Prostate gland (tissue), 2 donors: ENCODE data around the gene ICOS. TPM values are rescaled to one million over a fixed set of nuclear protein-coding genes. Genes with fewer than 3 reads are reported as not detected.
"Not testable (repeated sequence)": the region's sequence is repeated elsewhere in the genome, so short reads cannot be mapped to it uniquely, and the experiment has no call there.

Source experiments
- DNase-seq: peaks from one replicate; pipeline ENCODE4 v3.0.0-alpha.2; 2019; ENCODE audit warnings: low spot score
- H3K27ac ChIP-seq, 2 donors: fragments of 200-600 bp; sonication (generic); 2 replicates each; pipeline ENCODE4 v1.5.1; 2017 to 2019
- H3K27me3 ChIP-seq: fragments of 200-600 bp; sonication (generic); replicated peaks from 2 replicates; pipeline ENCODE4 v1.5.1; 2019; ENCODE audit not compliant: insufficient read depth
- H3K36me3 ChIP-seq, 2 donors: fragments of 200-600 bp; sonication (generic); 1 replicate in 1 of 2; 2 replicates in 1 of 2; pipeline versions ENCODE4 v1.5.1 to v1.8.1; 2017 to 2019
- H3K4me1 ChIP-seq: fragments of 200-600 bp; sonication (generic); replicated peaks from 2 replicates; pipeline ENCODE4 v1.5.1; 2019
- H3K4me3 ChIP-seq, 2 donors: fragments of 200-600 bp; sonication (generic); 2 replicates each; pipeline ENCODE4 v1.5.1; 2017 to 2019
- H3K9me3 ChIP-seq: fragments of 200-600 bp; sonication (generic); 2 replicates; pipeline ENCODE4 v1.5.1; 2017
- POLR2A ChIP-seq: fragments of 450-650 bp; IDR thresholded peaks from one replicate; pipeline ENCODE4 v1.6.1; 2016; ENCODE audit warnings: antibody characterized with exemption, mild to moderate bottlenecking
- POLR2AphosphoS5 ChIP-seq: sonication (generic); formaldehyde crosslinking; IDR thresholded peaks from one replicate; pipeline ENCODE4 v1.6.1; 2017; ENCODE audit warnings: antibody characterized with exemption
- WGBS: methylation state at CpG from one replicate; pipeline ENCODE4 v1.1.5; 2018; 5-methylcytosine and 5-hydroxymethylcytosine counted together
- intact Hi-C: fragments of 100-400 bp; cut with DNase I; formaldehyde crosslinking; loops from one replicate; pipeline ENCODE4 v1.14.2; 2022
- total RNA-seq, 2 donors: library from RNA; depleted of rRNA; stranded (reverse); fragments of >200 nt; gene quantifications; one replicate each; pipeline ENCODE4 v1.1.0, GENCODE V29; 2016
- TF ChIP-seq, protein P1 (sequence below), 4 experiments: fragments of 200-600 bp in 2 of 4; fragments of 450-650 bp in 2 of 4; sonication (generic) in 2 of 4; IDR thresholded peaks; 1 replicate in 3 of 4; 2 replicates in 1 of 4; pipeline ENCODE4 v1.5.1; 2016 to 2019; ENCODE audit warnings: antibody characterized with exemption in 4 of 4, mild to moderate bottlenecking in 2 of 4, moderate library complexity in 2 of 4

The ICOS gene
- total RNA-seq, 2 donors from 2014 or later = 0.09 TPM; not detected in 1

DNA sequence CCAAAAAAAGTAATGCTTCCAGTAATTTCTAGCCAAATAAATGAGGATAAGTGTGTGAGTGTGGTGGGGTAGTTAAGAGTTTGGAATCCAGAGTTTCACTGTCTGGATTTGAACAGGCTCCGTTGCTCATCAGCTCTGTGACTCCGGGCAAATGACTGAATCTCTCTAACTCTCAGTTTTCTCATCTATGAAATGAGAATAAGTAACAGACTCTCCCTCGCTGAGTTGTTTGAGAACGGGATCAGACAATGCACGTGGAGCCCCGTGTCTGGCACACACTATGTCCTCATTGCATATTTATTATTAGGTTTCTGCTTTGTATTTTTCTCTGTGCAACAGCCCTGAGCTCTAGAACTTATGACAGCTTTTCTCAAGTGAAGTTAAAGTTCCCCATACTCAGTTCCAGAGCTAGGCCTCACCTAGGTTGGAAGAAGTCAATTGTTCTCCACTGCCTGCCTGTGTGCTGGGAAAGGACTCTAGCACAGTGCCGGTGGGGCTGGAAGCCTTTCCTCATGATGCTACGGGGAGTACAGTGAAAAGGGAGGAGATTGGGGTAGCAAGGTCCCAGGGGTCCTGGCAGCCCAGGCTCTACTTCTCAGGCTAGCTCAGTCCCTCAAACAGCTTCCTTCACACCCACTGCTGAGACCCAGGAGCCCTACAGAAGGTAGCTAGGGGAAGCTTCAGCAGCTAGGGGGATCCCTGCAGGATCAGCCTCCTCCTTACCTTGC, 1.7 kb upstream of the ICOS start:
- no peak for DNase-seq
- Histone ChIP-seq H3K36me3 (no peaks in the 10 kb centered on the region), H3K4me3 (no peak overlapping the region), H3K9me3 (no peaks in the 10 kb centered on the region), H3K27me3 (no peaks in the 10 kb centered on the region), H3K4me1 (no peaks in the 10 kb centered on the region), H3K27ac (no peak overlapping the region)
- intact Hi-C loops = no loop called here
- WGBS = 86% methylated on average over 8 of the region's 8 CpGs
- TF ChIP-seq, protein P1, sequence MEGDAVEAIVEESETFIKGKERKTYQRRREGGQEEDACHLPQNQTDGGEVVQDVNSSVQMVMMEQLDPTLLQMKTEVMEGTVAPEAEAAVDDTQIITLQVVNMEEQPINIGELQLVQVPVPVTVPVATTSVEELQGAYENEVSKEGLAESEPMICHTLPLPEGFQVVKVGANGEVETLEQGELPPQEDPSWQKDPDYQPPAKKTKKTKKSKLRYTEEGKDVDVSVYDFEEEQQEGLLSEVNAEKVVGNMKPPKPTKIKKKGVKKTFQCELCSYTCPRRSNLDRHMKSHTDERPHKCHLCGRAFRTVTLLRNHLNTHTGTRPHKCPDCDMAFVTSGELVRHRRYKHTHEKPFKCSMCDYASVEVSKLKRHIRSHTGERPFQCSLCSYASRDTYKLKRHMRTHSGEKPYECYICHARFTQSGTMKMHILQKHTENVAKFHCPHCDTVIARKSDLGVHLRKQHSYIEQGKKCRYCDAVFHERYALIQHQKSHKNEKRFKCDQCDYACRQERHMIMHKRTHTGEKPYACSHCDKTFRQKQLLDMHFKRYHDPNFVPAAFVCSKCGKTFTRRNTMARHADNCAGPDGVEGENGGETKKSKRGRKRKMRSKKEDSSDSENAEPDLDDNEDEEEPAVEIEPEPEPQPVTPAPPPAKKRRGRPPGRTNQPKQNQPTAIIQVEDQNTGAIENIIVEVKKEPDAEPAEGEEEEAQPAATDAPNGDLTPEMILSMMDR (IDR thresholded peaks at IDR 0.05) = no peak
- TF ChIP-seq POLR2AphosphoS5 = no peak
- no peak for TF ChIP-seq POLR2A

DNA sequence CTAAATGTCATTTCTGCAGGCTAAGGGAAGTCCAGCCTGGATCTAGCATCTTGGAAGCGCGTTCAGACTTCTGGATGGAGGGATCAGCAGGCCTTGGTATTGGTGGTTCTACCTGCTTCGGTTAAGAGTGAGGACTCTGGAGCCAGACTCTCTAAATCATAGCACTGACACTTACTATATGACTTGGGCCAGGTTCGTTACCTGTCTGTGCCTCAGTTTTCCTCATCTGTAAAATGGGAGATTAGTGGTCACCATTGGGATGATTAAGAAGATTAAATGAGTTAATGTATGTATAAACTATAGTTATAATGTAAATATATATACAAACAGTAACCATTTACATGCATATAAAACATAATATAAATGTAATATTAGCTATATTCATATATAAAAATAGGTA, 995 bp upstream of the ICOS start:
- Histone ChIP-seq H3K36me3 (no peaks in the 10 kb centered on the region), H3K27ac (no peak overlapping the region), H3K9me3 (no peaks in the 10 kb centered on the region), H3K27me3 (no peaks in the 10 kb centered on the region), H3K4me1 (no peaks in the 10 kb centered on the region), H3K4me3 (no peak overlapping the region)
- no peak for DNase-seq
- no peak for TF ChIP-seq POLR2A
- TF ChIP-seq POLR2AphosphoS5 = no peak
- TF ChIP-seq, protein P1 (IDR thresholded peaks at IDR 0.05) = no peak
- over 99% methylated on average over 4 of the region's 4 CpGs for WGBS
- intact Hi-C loops = no loop called here

DNA sequence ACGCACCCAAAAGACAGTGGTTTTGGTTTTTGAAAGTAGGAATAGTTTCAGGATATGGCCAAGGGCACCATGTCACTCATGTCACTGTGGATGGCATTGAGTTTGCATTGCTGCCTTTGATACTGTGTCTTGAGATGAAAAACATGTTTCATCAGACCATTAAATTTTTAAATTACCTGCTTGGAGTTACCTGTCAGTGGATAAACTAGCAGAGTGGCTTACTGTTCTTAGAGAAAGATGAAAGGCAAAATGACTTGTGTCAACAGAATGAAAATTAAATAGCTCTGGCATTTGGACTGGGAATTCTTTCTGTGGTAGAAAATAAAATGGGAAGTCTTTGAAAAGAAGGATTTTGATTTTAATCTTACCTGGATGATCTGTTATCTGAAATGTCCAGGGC, 386 bp downstream of the ICOS start:
- TF ChIP-seq POLR2A (no peak), POLR2AphosphoS5 (no peak)
- TF ChIP-seq, protein P1 (IDR thresholded peaks at IDR 0.05) = no peak
- H3K9me3 ChIP-seq = no peaks in the 10 kb centered on the region
- 60% methylated on average over 1 of the region's 1 CpG for whole genome bisulfite sequencing
- H3K27ac ChIP-seq = no peak overlapping the region
- intact Hi-C loops = no loop called here
- no peaks in the 10 kb centered on the region for H3K27me3 ChIP-seq
- H3K4me3 ChIP-seq = no peak overlapping the region
- H3K4me1 ChIP-seq = no peaks in the 10 kb centered on the region
- no peaks in the 10 kb centered on the region for H3K36me3 ChIP-seq
- DNase-seq = no peak

DNA sequence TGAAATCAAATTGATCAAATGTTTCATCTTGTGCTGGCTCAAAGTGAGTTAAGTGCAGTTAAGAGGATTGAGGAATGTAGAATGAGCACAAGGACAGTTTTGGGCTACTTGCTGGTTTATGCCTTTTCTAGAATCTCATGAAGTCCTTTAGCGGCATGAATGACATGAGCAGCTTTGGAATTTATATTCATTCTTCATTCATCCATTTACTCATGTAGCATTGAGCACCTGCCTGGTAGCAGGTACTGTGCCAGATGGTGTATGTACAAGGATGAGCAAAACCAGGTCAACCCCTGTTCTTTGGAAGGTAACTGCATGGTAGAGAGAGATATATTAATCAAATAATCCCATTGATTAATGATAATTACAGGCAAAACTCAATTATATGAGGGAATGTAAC, 1.2 kb downstream of the ICOS start:
- Histone ChIP-seq H3K9me3 (no peaks in the 10 kb centered on the region), H3K27ac (no peak overlapping the region), H3K27me3 (no peaks in the 10 kb centered on the region), H3K4me3 (no peak overlapping the region), H3K36me3 (no peaks in the 10 kb centered on the region), H3K4me1 (no peaks in the 10 kb centered on the region)
- DNase-seq = no peak
- 91% methylated on average over 1 of the region's 1 CpG for WGBS
- TF ChIP-seq POLR2AphosphoS5 (no peak), POLR2A (no peak)
- TF ChIP-seq, protein P1 (IDR thresholded peaks at IDR 0.05) = no peak
- intact Hi-C loops = no loop called here

DNA sequence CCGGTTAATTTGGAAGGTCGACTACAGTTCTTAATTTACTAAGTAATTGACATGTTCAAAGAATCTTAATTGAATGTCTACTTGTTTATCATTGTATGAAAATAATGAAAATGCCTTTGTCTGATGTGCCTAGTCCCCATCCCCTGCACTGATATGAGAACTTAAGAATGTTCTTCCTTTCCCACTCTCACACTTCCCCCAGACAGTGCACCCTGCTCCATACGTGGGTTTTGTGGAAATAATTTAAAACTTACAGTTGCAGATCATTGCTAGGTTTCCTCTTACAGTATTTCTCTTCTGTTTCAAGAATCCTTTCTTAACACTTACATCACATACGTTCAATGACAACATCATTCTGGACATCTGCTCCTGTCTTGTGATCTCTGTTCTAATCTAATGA, 3.5 kb downstream of the ICOS start:
- no peak for DNase-seq
- Histone ChIP-seq H3K36me3 (no peaks in the 10 kb centered on the region), H3K4me1 (no peaks in the 10 kb centered on the region), H3K27me3 (no peaks in the 10 kb centered on the region), H3K27ac (no peak overlapping the region), H3K4me3 (no peak overlapping the region), H3K9me3 (no peaks in the 10 kb centered on the region)
- WGBS = 86% methylated on average over 4 of the region's 4 CpGs
- intact Hi-C loops = no loop called here
- TF ChIP-seq, protein P1 (IDR thresholded peaks at IDR 0.05) = no peak
- TF ChIP-seq POLR2A (no peak), POLR2AphosphoS5 (no peak)

DNA sequence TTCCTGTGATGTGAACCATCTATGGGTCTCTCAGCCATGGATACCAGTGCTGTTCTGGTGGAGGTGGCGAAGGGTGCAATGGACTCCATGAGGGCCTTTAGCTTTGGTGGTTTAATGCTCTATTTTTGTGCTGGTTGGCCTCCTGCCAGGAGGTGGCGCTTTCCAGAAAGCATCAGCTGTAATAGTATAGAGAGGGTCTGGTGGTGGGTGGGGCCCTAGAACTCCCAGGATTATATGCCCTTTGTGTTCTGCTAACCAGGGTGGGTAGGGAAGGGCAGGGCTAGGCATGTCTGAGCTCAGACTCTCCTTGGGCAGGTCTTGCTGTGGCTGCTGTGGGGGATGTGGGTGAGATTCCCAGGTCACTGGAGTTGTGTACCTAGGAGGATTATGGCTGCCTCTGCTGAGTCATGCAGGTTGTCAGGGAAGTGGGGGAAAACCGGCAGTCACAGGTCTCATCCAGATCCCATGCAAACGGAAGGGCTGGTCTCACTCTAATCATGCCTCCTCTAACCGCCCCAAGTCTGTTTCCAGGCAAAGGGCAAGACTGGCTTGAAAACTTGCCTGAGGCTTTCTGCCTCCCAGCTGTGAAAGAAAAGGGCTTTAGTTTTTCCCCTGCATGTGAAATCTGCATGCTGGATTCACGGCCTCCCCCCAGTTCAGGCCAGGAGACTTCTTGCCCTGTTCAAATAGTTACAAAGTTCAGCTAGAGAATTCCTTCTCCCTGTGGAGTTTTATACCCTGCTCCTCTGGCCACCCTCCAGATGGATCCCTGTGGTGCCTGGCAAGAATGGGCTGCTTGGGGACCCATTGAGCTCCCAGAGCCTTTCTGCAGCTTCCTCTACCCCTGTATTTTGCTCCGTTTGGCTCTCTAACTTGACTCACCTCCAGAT, 7.2 kb downstream of the ICOS start:
- DNase-seq, H3K4me3 ChIP-seq, H3K9me3 ChIP-seq, H3K27ac ChIP-seq, H3K27me3 ChIP-seq, intact Hi-C loops, H3K36me3 ChIP-seq, H3K4me1 ChIP-seq: not testable (repeated sequence)
- 91% methylated on average over 7 of the region's 7 CpGs for WGBS
